ENCODE measurements around the gene PLCB2.
A peak's percentile ranks its signal among the peaks of the same experiment; 100 is the strongest.

The PLCB2 gene

DNA sequence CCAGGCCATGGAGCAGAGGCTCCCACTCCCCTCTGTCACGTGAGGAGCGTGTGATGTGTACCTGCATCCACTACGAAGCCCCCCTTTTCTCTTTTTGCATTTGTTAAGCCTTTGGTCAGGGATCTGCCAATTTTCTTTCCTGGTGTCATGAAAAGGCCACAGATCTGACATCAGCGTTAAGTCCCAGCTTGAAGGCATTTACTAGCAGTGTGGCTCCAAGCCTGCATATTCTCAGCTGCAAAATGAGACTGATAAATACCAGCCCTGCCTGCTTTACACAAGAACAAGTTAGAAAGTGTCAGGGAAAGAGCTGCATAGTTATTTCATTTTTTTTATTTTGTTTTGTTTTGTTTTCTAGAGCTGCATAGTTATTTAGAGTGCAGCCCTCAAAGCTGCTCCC is 22.6 kb downstream of the PLCB2 start:
- no peak for TF ChIP-seq ZFX (IDR thresholded peaks at IDR 0.05; ENCODE audit: borderline replicate concordance)
- TF ChIP-seq, protein P1, sequence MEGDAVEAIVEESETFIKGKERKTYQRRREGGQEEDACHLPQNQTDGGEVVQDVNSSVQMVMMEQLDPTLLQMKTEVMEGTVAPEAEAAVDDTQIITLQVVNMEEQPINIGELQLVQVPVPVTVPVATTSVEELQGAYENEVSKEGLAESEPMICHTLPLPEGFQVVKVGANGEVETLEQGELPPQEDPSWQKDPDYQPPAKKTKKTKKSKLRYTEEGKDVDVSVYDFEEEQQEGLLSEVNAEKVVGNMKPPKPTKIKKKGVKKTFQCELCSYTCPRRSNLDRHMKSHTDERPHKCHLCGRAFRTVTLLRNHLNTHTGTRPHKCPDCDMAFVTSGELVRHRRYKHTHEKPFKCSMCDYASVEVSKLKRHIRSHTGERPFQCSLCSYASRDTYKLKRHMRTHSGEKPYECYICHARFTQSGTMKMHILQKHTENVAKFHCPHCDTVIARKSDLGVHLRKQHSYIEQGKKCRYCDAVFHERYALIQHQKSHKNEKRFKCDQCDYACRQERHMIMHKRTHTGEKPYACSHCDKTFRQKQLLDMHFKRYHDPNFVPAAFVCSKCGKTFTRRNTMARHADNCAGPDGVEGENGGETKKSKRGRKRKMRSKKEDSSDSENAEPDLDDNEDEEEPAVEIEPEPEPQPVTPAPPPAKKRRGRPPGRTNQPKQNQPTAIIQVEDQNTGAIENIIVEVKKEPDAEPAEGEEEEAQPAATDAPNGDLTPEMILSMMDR (IDR thresholded peaks at IDR 0.05), result no peak
- no peak overlapping the region for H3K27ac ChIP-seq

GRCh38 chr15:40283615-40284300 is 24.0 kb downstream of the PLCB2 start:
- no peak overlapping the region for H3K27ac ChIP-seq
- TF ChIP-seq, protein P1 (IDR thresholded peaks at IDR 0.05), result no peak
- no peak for TF ChIP-seq ZFX (IDR thresholded peaks at IDR 0.05; ENCODE audit: borderline replicate concordance)

DNA sequence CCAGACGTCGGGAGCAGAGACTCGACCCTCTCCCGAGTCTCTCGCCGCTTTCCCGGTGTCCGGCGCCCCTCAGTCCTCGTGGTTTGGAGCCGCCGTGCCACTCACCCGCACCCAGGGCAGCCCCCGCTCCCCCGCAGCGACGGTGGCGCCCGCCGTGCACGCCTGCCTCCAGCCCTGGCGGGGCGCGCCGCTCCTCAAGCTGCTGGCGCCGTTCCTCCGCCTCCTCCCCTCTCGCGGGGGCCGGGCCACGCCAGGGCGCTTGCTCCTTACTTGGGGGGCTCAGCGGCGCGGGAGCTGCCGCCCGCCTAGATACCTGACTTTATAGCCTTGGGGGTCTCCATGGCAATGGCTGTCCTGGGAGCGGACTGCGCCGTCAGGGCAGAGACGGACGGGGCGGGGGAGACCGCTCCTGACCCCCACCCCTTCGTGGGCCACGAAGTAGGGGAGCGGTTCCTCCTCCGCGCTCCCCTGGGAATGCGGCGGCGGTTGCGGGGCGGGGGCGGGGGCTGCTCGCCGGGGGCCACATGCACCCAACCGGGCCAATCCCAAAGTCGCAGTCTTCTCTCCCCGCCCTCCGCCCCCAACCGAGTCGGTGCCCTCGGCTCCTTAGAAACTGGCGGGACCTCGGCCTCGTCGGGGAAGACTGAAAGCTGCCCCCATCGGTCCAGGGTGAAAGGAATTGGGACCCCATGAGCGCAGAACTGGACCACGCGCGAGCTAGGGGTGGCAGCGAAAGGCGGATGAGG is 24.7 kb downstream of the PLCB2 start, which contains the start of gene ANKRD63:
TSS of gene ANKRD63 (minus strand) at position 196 of the 746 bp plus-strand sequence. CDS start 478 bp downstream, outside the sequence.
- TF ChIP-seq ZFX (IDR thresholded peaks at IDR 0.05; ENCODE audit: borderline replicate concordance), result no peak
- TF ChIP-seq, protein P1 (IDR thresholded peaks at IDR 0.05), result no peak
- H3K27ac ChIP-seq, result no peak within 1 kb of the TSS

DNA sequence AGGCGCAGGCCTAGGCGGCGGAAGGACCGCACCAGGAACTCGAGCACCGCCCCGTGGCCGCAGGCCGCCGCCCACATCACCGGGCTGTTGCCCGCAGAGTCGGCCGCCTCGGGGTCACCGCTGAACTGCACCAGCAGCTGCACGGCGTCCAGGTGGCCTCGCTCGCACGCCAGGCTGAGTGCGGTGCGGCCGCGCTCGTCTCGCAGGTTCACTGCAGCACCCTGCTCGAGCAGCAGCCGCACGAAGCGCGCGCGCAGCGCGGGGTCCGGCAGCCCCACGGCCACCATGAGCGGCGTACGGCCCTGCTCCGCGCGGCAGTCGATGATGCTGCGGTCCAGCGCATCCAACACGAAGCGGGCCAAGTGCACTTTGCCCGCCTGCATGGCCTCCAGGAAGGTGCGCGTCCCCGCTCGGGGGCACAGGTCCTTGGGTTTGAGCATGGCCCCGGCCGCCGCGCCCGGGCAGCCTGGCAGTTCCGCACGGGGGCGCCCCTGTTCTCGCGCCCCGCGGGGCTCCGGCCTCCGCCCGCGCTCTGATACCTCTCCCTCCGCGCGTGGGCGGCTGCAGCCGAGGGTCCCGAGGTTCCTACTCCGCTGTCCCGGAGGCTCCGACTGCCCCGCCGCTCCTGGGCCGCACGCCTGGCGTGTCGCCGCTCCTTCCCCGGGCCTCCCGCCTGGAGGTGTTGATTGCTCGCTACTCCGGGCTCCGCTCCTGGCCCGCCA is 25.4 kb downstream of the PLCB2 start:
- H3K27ac ChIP-seq, result no peak overlapping the region

DNA sequence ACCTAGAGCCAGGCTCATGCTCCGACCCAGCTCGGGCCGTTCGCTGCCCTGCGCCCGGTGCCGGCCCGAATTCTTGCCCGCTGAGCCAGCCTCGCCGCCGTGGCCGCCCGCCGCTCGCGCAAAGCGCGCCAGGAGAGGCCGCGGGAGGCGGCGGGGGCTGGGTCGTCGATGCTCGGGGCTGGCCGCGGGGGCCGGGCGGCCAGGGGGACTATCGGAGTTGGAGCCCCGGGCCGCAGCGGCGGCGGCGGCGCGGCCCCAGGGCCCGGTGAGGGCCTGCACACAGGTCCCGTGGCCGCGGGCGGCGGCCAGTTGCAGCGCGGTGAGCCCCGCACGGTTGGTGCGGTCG is 26.0 kb downstream of the PLCB2 start:
- TF ChIP-seq, protein P1 (IDR thresholded peaks at IDR 0.05), result no peak
- TF ChIP-seq ZFX (IDR thresholded peaks at IDR 0.05; ENCODE audit: borderline replicate concordance), result no peak
- no peak overlapping the region for H3K27ac ChIP-seq

More for the DNA sequence above, 25.4 kb downstream of the PLCB2 start:
- no peak for TF ChIP-seq ZFX (IDR thresholded peaks at IDR 0.05; ENCODE audit: borderline replicate concordance)
- TF ChIP-seq, protein P1 (IDR thresholded peaks at IDR 0.05), result peak; percentile 78

DNA sequence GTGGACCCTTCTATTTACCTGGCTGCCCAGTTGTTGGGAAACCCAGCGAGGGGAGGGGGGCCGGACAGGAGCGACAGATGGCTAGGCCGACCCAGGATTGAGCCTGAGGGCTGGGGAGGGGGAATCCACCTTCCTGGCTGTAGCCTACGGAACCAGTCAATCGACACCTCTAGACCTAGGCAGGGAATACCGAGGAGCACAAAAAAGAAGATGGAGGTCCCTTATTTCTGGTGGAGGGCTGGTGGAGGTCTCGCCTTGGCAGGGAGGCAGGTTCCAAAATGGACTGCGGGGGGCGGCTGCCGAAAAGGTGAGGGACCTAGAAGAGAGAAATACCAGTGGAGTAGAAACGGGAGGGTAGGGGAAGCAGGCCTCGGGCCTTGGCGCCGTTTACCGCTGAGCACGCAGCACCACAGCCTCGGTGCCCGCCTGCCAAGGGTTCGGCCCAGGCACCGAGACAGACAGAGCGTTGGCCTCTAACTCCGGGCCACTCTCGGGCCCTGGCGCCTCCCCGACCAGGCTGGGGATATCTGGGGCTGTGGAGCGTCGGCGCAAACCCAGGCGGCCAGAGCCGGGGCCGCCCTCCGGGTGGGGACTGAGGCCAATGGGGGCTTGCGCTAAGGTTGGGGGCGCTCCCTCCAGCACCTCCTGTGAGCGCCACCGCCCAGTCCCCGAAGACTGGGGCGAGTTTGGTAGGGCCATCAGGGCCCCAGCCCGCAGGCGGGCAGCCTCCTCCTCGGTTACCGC is 26.5 kb downstream of the PLCB2 start:
- TF ChIP-seq, protein P1 (IDR thresholded peaks at IDR 0.05), result no peak
- no peak for TF ChIP-seq ZFX (IDR thresholded peaks at IDR 0.05; ENCODE audit: borderline replicate concordance)
- H3K27ac ChIP-seq, result no peak overlapping the region
